Activated B cell treated with CpG ODN at 0.5 μM for 24 hours (primary cell): ENCODE data around the gene CNPY3. TPM values are rescaled to one million over a fixed set of nuclear protein-coding genes. Genes with fewer than 3 reads are reported as not detected.

ENCODE experiments used
- ATAC-seq: fragments of 200-7000 bp; cut with Tn5 transposase; one replicate; pipeline ENCODE4 v1.10.0; 2021; ENCODE audit warnings: low read depth, mild to moderate bottlenecking, moderate library complexity
- CTCF ChIA-PET: fragments of 350-600 bp; sonication (Branson Sonifier 250); formaldehyde crosslinking; loops from one replicate; lab custom pipeline; 2021; ENCODE audit warnings: antibody characterized with exemption; lab: Charles Lee
- POLR2A ChIA-PET: fragments of 350-600 bp; sonication (Branson Sonifier 250); formaldehyde crosslinking; loops from one replicate; lab custom pipeline; 2021; ENCODE audit warnings: antibody characterized with exemption; lab: Charles Lee
- DNase-seq: peaks from one replicate; pipeline ENCODE4 v3.0.0; 2022
- H3K27ac Mint-ChIP-seq: one replicate; pipeline ENCODE4 v1.8.0; 2020; ENCODE audit warnings: mixed read lengths
- H3K27me3 Mint-ChIP-seq: one replicate; pipeline ENCODE4 v1.8.0; 2021; ENCODE audit warnings: mixed read lengths
- H3K36me3 Mint-ChIP-seq: one replicate; pipeline ENCODE4 v1.8.0; 2021; ENCODE audit warnings: low read depth, mixed read lengths
- H3K4me1 Mint-ChIP-seq: one replicate; pipeline ENCODE4 v1.8.0; 2021; ENCODE audit warnings: mixed read lengths
- H3K4me3 Mint-ChIP-seq: one replicate; pipeline ENCODE4 v1.8.0; 2020; ENCODE audit warnings: mild to moderate bottlenecking, mixed read lengths
- H3K9me3 Mint-ChIP-seq: one replicate; pipeline ENCODE4 v1.8.0; 2020; ENCODE audit warnings: mixed read lengths
- CTCF ChIP-seq: fragments of 200-600 bp; IDR thresholded peaks from one replicate; pipeline ENCODE4 v1.8.0; 2022; ENCODE audit warnings: antibody characterized with exemption, mild to moderate bottlenecking
- intact Hi-C: fragments of 100-400 bp; cut with micrococcal nuclease; formaldehyde crosslinking; loops from one replicate; pipeline ENCODE4 v1.15.1; 2024
- total RNA-seq: library from RNA; stranded (reverse); gene quantifications from 2 replicates; pipeline ENCODE4 v1.2.3, GENCODE V29; 2022

The CNPY3 gene
- total RNA-seq, 1 donor from 2014 or later, result 121 TPM

GRCh38 chr6:42907336-42907735 is 21.9 kb upstream of the CNPY3 start:
- ATAC-seq, result no peak
- CTCF ChIA-PET, result no interaction called here
- no peaks in the 10 kb centered on the region for H3K36me3 Mint-ChIP-seq
- H3K27me3 Mint-ChIP-seq, result no peaks in the 10 kb centered on the region
- POLR2A ChIA-PET, result no interaction called here
- H3K4me1 Mint-ChIP-seq, result peaks cover 2% of the 10 kb centered on the region
- no peaks in the 10 kb centered on the region for H3K9me3 Mint-ChIP-seq
- TF ChIP-seq CTCF, result no peak
- H3K27ac Mint-ChIP-seq, result no peak overlapping the region
- no peak overlapping the region for H3K4me3 Mint-ChIP-seq
- intact Hi-C loops, result no loop called here
- DNase-seq, result no peak

- Mint-ChIP-seq H3K27me3 (no peaks in the 10 kb centered on the region), H3K4me3 (no peak overlapping the region), H3K9me3 (no peaks in the 10 kb centered on the region), H3K36me3 (no peaks in the 10 kb centered on the region), H3K27ac (no peak overlapping the region), H3K4me1 (peaks cover 2% of the 10 kb centered on the region)
- no peak for DNase-seq
- POLR2A ChIA-PET, result no interaction called here
- no peak for TF ChIP-seq CTCF
- no peak for ATAC-seq
- CTCF ChIA-PET, result no interaction called here
- intact Hi-C loops, result no loop called here
Measured at GRCh38 chr6:42909835-42910234, 19.4 kb upstream of the CNPY3 start.

- peak overlapping the region; percentile 61 for H3K4me3 Mint-ChIP-seq
- ChIA-PET POLR2A (interaction anchor here (1.6 kb wide), 1 partner anchor 18 kb away, joined by 10 read pairs; the partner anchor contains the start of gene CNPY3), CTCF (interaction anchor here (1.1 kb wide), 1 partner anchor 232 kb away, joined by 4 read pairs; no protein-coding TSS in a partner anchor)
- peaks cover 8% of the 10 kb centered on the region for H3K4me1 Mint-ChIP-seq
- no peaks in the 10 kb centered on the region for H3K36me3 Mint-ChIP-seq
- intact Hi-C loops, result loop anchor here (1.0 kb wide), 1 partner anchor 19 kb away; no protein-coding TSS in a partner anchor
- no peaks in the 10 kb centered on the region for H3K27me3 Mint-ChIP-seq
- H3K9me3 Mint-ChIP-seq, result no peaks in the 10 kb centered on the region
- TF ChIP-seq CTCF, result no peak
- ATAC-seq, result no peak
- no peak overlapping the region for H3K27ac Mint-ChIP-seq
- no peak for DNase-seq
Measured at GRCh38 chr6:42911171-42912021, 17.9 kb upstream of the CNPY3 start.

- H3K27ac Mint-ChIP-seq, result no peak overlapping the region
- ATAC-seq (no peak), DNase-seq (no peak)
- H3K9me3 Mint-ChIP-seq, result no peaks in the 10 kb centered on the region
- ChIA-PET POLR2A (interaction anchor here (1.4 to 3.1 kb wide), 2 partner anchors 15 to 20 kb away, joined by 3 to 20 read pairs; partner anchors contain the start of gene CNPY3), CTCF (interaction anchor here (0.6 to 0.7 kb wide), 2 partner anchors 23 to 298 kb away, joined by 3 read pairs; no protein-coding TSS in a partner anchor)
- no peaks in the 10 kb centered on the region for H3K27me3 Mint-ChIP-seq
- peaks cover 8% of the 10 kb centered on the region for H3K4me1 Mint-ChIP-seq
- no peak overlapping the region for H3K4me3 Mint-ChIP-seq
- no peaks in the 10 kb centered on the region for H3K36me3 Mint-ChIP-seq
- intact Hi-C loops, result no loop called here
- no peak for TF ChIP-seq CTCF
Measured at GRCh38 chr6:42914546-42914945, 14.7 kb upstream of the CNPY3 start.

- no peaks in the 10 kb centered on the region for H3K27me3 Mint-ChIP-seq
- no peak for TF ChIP-seq CTCF
- POLR2A ChIA-PET, result interaction anchor here (0.7 to 3.1 kb wide), 3 partner anchors 9 to 48 kb away, joined by 3 to 20 read pairs (median 5); partner anchors contain the start of gene CNPY3
- H3K4me3 Mint-ChIP-seq, result no peak within 1 kb of the TSS
- H3K9me3 Mint-ChIP-seq, result no peaks in the 10 kb centered on the region
- H3K36me3 Mint-ChIP-seq, result no peaks in the 10 kb centered on the region
- peaks cover 8% of the 10 kb centered on the region for H3K4me1 Mint-ChIP-seq
- DNase-seq (no peak), ATAC-seq (peak; percentile 50)
- no peak within 1 kb of the TSS for H3K27ac Mint-ChIP-seq
- intact Hi-C loops, result no loop called here
- CTCF ChIA-PET, result no interaction called here
Measured at GRCh38 chr6:42915732-42916131, 13.5 kb upstream of the CNPY3 start, which contains the start of gene PTCRA. TSS of gene PTCRA (plus strand) at chr6:42916053. CDS start at chr6:42916070, 17 bp downstream.
